Adrenal gland (tissue), 12 donors: ENCODE data around the gene KRT5. TPM values are rescaled to one million over a fixed set of nuclear protein-coding genes. Genes with fewer than 3 reads are reported as not detected.

Experiments used
- DNase-seq, 7 donors: peaks; one replicate each; pipeline ENCODE4 v3.0.0-alpha.2; 2019 to 2020
- H3K27ac ChIP-seq, 5 donors: fragments of 200-600 bp; sonication (generic) in 4 of 5; 1 replicate in 3 of 5; 2 replicates in 2 of 5; pipeline versions ENCODE4 v1.5.1 to v1.8.0; 2016 to 2020; ENCODE audit warnings: mild to moderate bottlenecking in 1 of 5
- H3K27me3 ChIP-seq: fragments of 200-600 bp; 2 replicates; pipeline ENCODE4 v1.8.0; 2021
- H3K36me3 ChIP-seq, 2 donors: fragments of 200-600 bp; replicated peaks in 1 of 2; 1 replicate in 1 of 2; 2 replicates in 1 of 2; pipeline versions ENCODE4 v1.5.1 to v1.8.0; 2018 to 2022
- H3K4me1 ChIP-seq, 2 donors: fragments of 200-600 bp; replicated peaks in 1 of 2; 1 replicate in 1 of 2; 2 replicates in 1 of 2; pipeline versions ENCODE4 v1.5.1 to v1.8.0; 2018 to 2021
- H3K4me3 ChIP-seq, 4 donors: fragments of 200-600 bp; sonication (generic) in 3 of 4; one replicate each; pipeline ENCODE4 v1.5.1; 2016 to 2018
- H3K9me3 ChIP-seq, 3 donors: fragments of 200-600 bp; sonication (generic) in 1 of 3; replicated peaks in 1 of 3; 1 replicate in 2 of 3; 2 replicates in 1 of 3; pipeline versions ENCODE4 v1.5.1 to v1.8.0; 2016 to 2021
- POLR2A ChIP-seq, 2 donors: fragments of 450-650 bp; IDR thresholded peaks; one replicate each; pipeline ENCODE4 v1.6.1; 2017; ENCODE audit warnings: antibody characterized with exemption in 2 of 2, mild to moderate bottlenecking in 2 of 2, moderate library complexity in 1 of 2
- WGBS, 4 donors: extraction: QIAGEN DNeasy Blood & Tissue Kit in 2 of 4; methylation state at CpG; one replicate each; pipeline versions ENCODE4 v1.1.5 to v1.1.7; 2013 to 2017; 5-methylcytosine and 5-hydroxymethylcytosine counted together
- intact Hi-C, 2 donors: fragments of 100-400 bp; cut with DNase I; formaldehyde crosslinking; loops; one replicate each; pipeline versions ENCODE4 v1.14.1 to v1.15.0; 2022 to 2023
- polyA plus RNA-seq, 3 donors: library from polyadenylated mRNA; stranded (reverse); fragments of 200-250 nt in 2 of 3; fragments of 350-450 nt in 1 of 3; fragmentation: Illumina TruSeq in 1 of 3; extraction: RNeasy Lipid Tissue Mini Kit (QIAGEN cat#74804) in 1 of 3; gene quantifications; one replicate each; pipeline ENCODE4 v1.2.3, GENCODE V29; 2013 to 2014
- total RNA-seq, 9 donors: library from RNA; depleted of rRNA in 4 of 9; stranded (reverse); fragments of >200 nt in 4 of 9; fragments of 120-200 nt in 1 of 9; fragmentation: NEBNext Ultra II Directional in 1 of 9; extraction: Animal tissue kit (Norgen Biotek cat#: 25700) in 1 of 9; gene quantifications; one replicate each; pipeline versions ENCODE4 v1.1.0 to v1.2.4, GENCODE V29; 2013 to 2023
- TF ChIP-seq, protein P1 (sequence below), 6 experiments: fragments of 450-650 bp in 4 of 6; fragments of 200-600 bp in 2 of 6; sonication (generic) in 1 of 6; IDR thresholded peaks; 1 replicate in 5 of 6; 2 replicates in 1 of 6; pipeline versions ENCODE4 v1.5.1 to v1.8.0; 2016 to 2021; ENCODE audit warnings: antibody characterized with exemption in 6 of 6, mild to moderate bottlenecking in 2 of 6, moderate library complexity in 1 of 6
- donor health status: healthy with polysubstance abuse.
- donor health status: Bipolar disorder and iron deficiency.
- donor health status: DM: yes; HTN: yes; CAD: no.
- donor health status: DM: no; HTN: no; CAD: no.
- donor health status: DM: no; HTN: no; CAD: no.
- donor health status: DM: yes; HTN: yes; CAD: no.

The KRT5 gene
- total and polyA plus RNA-seq, 12 donors = 0.11 to 4.2 (median 0.58) TPM; not detected in 6

DNA sequence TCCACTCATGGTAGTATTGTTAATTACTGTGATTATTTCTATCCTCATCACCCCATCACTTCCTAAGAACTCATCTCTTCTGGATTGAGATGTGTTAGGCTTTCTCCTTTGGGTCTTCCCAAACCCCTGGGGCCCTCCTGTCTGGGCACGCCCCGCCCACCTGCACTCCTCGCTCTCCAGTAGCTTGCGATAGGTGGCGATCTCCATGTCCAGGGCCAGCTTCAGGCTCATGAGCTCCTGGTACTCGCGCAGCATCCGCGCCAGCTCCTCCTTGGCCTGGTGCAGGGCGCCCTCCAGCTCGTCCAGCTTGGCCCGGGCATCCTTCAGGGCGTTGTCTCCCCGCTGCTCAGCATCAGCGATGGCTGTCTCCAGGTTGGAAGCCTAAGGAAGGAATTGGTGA lies 25.9 kb upstream of the KRT5 start:
- Histone ChIP-seq H3K27me3 (no peaks in the 10 kb centered on the region), H3K4me3 (no peak overlapping the region), H3K4me1 (no peaks in the 10 kb centered on the region), H3K27ac (no peak overlapping the region), H3K36me3 (no peaks in the 10 kb centered on the region), H3K9me3 (no peaks in the 10 kb centered on the region)
- intact Hi-C loops = no loop called here
- no peak for DNase-seq
- TF ChIP-seq, protein P1, sequence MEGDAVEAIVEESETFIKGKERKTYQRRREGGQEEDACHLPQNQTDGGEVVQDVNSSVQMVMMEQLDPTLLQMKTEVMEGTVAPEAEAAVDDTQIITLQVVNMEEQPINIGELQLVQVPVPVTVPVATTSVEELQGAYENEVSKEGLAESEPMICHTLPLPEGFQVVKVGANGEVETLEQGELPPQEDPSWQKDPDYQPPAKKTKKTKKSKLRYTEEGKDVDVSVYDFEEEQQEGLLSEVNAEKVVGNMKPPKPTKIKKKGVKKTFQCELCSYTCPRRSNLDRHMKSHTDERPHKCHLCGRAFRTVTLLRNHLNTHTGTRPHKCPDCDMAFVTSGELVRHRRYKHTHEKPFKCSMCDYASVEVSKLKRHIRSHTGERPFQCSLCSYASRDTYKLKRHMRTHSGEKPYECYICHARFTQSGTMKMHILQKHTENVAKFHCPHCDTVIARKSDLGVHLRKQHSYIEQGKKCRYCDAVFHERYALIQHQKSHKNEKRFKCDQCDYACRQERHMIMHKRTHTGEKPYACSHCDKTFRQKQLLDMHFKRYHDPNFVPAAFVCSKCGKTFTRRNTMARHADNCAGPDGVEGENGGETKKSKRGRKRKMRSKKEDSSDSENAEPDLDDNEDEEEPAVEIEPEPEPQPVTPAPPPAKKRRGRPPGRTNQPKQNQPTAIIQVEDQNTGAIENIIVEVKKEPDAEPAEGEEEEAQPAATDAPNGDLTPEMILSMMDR (IDR thresholded peaks at IDR 0.05) = no peak
- TF ChIP-seq POLR2A (IDR thresholded peaks at IDR 0.05) = no peak
- WGBS, 4 donors = 90 to 98% (median 92%) methylated on average over 6 to 15 of the region's 15 CpGs

GRCh38 chr12:52543985-52544883 lies 24.0 kb upstream of the KRT5 start:
- H3K4me3 ChIP-seq = no peak overlapping the region
- peak in 6 of 7 donors; percentile 23 to 49 (median 29) for DNase-seq
- H3K4me1 ChIP-seq = no peaks in the 10 kb centered on the region
- no peaks in the 10 kb centered on the region for H3K9me3 ChIP-seq
- TF ChIP-seq, protein P1 (IDR thresholded peaks at IDR 0.05) = peak in 1 of 6 experiments; percentile 17
- TF ChIP-seq POLR2A (IDR thresholded peaks at IDR 0.05) = no peak
- no peaks in the 10 kb centered on the region for H3K27me3 ChIP-seq
- 68 to 81% (median 76%) methylated on average over 15 to 17 of the region's 17 CpGs for WGBS, 4 donors
- intact Hi-C loops = no loop called here
- H3K27ac ChIP-seq = no peak overlapping the region
- no peaks in the 10 kb centered on the region for H3K36me3 ChIP-seq

DNA sequence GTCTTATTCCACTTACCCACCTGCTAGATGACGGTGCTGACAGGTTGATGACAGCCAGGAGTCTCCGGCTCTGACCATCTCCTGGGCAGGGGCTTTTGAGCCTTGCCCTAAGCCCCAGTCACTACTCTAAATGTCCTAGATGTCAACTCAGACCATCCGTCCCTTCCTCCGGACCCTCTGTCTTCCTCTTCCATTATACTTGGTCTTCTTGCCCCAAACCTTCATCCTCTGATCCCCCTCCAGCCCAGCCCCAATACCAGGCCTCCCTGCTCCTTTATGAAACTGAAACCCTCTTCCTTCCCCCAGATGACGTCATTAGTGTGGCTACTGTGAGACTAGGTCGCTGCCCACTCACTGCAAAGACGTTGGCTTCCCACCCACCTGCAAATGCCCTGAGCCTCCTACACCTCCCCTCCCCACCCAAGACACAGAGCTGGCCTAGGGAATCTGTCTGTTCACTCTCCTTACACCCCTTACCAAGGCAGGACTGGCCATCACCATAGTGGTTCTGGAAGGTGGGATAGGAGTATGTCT lies 22.7 kb upstream of the KRT5 start:
- 70 to 74% (median 72%) methylated on average over 7 of the region's 7 CpGs for WGBS, 4 donors
- no peaks in the 10 kb centered on the region for H3K36me3 ChIP-seq
- no peaks in the 10 kb centered on the region for H3K4me1 ChIP-seq
- intact Hi-C loops = no loop called here
- no peak overlapping the region for H3K4me3 ChIP-seq
- H3K9me3 ChIP-seq = no peaks in the 10 kb centered on the region
- TF ChIP-seq POLR2A (IDR thresholded peaks at IDR 0.05) = no peak
- TF ChIP-seq, protein P1 (IDR thresholded peaks at IDR 0.05) = no peak
- H3K27ac ChIP-seq = no peak overlapping the region
- no peaks in the 10 kb centered on the region for H3K27me3 ChIP-seq
- no peak for DNase-seq

DNA sequence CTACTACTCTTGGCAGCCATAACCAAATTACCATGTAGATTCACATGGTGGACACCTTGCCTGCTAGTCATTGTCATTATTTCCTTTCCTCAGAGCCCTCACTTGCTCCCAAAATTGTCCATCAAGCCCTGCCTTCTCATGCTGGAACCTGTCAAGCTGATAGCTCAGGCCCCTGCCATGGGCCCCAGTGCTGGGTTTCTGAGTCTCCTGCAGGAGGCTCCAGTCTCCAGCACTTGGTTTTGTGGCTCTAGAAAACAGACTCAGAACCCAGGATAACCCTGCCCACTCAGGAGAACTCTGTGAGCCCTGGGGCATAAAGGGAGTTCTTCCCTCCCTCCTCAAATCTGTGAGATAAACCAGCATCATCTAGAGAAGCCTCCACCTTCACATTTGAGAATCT lies 22.0 kb upstream of the KRT5 start:
- Histone ChIP-seq H3K4me3 (no peak overlapping the region), H3K9me3 (no peaks in the 10 kb centered on the region), H3K36me3 (no peaks in the 10 kb centered on the region), H3K27ac (no peak overlapping the region), H3K27me3 (no peaks in the 10 kb centered on the region), H3K4me1 (no peaks in the 10 kb centered on the region)
- intact Hi-C loops = no loop called here
- DNase-seq = no peak
- TF ChIP-seq POLR2A (IDR thresholded peaks at IDR 0.05) = no peak
- TF ChIP-seq, protein P1 (IDR thresholded peaks at IDR 0.05) = no peak
